Right lobe of liver (tissue), 6 donors: Measurements from ENCODE around the gene ANP32E. TPM values are rescaled to one million over a fixed set of nuclear protein-coding genes. Genes with fewer than 3 reads are reported as not detected.
"Not testable (repeated sequence)": the region's sequence is repeated elsewhere in the genome, so short reads cannot be mapped to it uniquely, and the experiment has no call there.

Experiments
- ATAC-seq, 4 donors: fragments of 200-7000 bp; cut with Tn5 transposase; one replicate each; pipeline ENCODE4 v1.9.1; 2020; ENCODE audit warnings: mild to moderate bottlenecking in 4 of 4, moderate library complexity in 4 of 4
- DNase-seq, 3 donors: peaks; one replicate each; pipeline ENCODE4 v3.0.0-alpha.2; 2020
- H3K27ac ChIP-seq, 3 donors: fragments of 200-600 bp; one replicate each; pipeline ENCODE4 v1.8.0; 2022
- H3K27me3 ChIP-seq, 2 donors: fragments of 200-600 bp; one replicate each; pipeline ENCODE4 v1.8.0; 2022
- H3K36me3 ChIP-seq, 4 donors: fragments of 200-600 bp; sonication (generic) in 1 of 4; one replicate each; pipeline versions ENCODE4 v1.5.1 to v1.8.0; 2017 to 2022; ENCODE audit warnings: control low read depth in 1 of 4
- H3K4me1 ChIP-seq, 4 donors: fragments of 200-600 bp; sonication (generic) in 1 of 4; one replicate each; pipeline versions ENCODE4 v1.5.1 to v1.8.0; 2017 to 2022; ENCODE audit warnings: control low read depth in 1 of 4
- H3K4me3 ChIP-seq, 3 donors: fragments of 200-600 bp; one replicate each; pipeline ENCODE4 v1.8.0; 2022
- H3K9me3 ChIP-seq, 4 donors: fragments of 200-600 bp; sonication (generic) in 1 of 4; one replicate each; pipeline versions ENCODE4 v1.5.1 to v1.8.0; 2017 to 2022; ENCODE audit warnings: control low read depth in 1 of 4
- POLR2A ChIP-seq: fragments of 450-650 bp; IDR thresholded peaks from one replicate; pipeline ENCODE4 v1.6.1; 2017; ENCODE audit warnings: antibody characterized with exemption, mild to moderate bottlenecking
- WGBS: methylation state at CpG from one replicate; pipeline ENCODE4 v1.1.6; 2018; ENCODE audit warnings: low coverage, low lambda C conversion rate; ENCODE audit not compliant: insufficient coverage; ENCODE audit errors: missing lambda C conversion rate; 5-methylcytosine and 5-hydroxymethylcytosine counted together
- intact Hi-C, 2 donors: fragments of 100-400 bp; cut with DNase I; formaldehyde crosslinking; loops; one replicate each; pipeline versions ENCODE4 v1.11.2 to v1.14.1; 2022
- total RNA-seq, 6 experiments: library from RNA; depleted of rRNA in 2 of 6; stranded (reverse); fragments of >200 nt in 2 of 6; fragmentation: NEBNext Ultra II Directional in 3 of 6; extraction: Animal tissue kit (Norgen Biotek cat#: 25700) in 3 of 6; gene quantifications; one replicate each; pipeline versions ENCODE4 v1.1.0 to v1.2.4, GENCODE V29; 2016 to 2023
- TF ChIP-seq, protein P1 (sequence below), 4 donors: fragments of 200-600 bp in 3 of 4; fragments of 450-650 bp in 1 of 4; IDR thresholded peaks; one replicate each; pipeline versions ENCODE4 v1.5.1 to v1.8.0; 2016 to 2022; ENCODE audit warnings: antibody characterized with exemption in 4 of 4, mild to moderate bottlenecking in 2 of 4
- donor health status: DM: no; HTN: yes; CAD: no.
- donor health status: DM: no; HTN: no; CAD: no.
- donor health status: DM: no; HTN: no; CAD: no.
- donor health status: DM: no; HTN: yes; CAD: no.
- donor health status: DM: no; HTN: yes; CAD: no.

ANP32E gene
- total RNA-seq, 6 experiments from 2014 or later: 9.3 to 16.3 (median 11.0) TPM

DNA sequence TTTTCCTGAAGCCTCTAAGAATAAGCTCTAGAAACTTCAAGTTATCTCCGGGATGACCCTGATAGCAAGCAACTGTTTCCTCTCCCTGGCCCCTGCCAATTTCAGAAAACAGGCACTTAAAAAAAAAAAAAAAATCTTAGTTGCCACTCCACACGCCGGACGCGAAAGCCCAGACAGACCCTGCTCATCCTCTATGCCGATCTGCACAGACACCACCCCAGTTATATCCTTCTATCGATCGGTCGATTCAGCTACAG is 1.7 kb downstream of the ANP32E start:
- ATAC-seq (no peak), DNase-seq (no peak)
- H3K9me3 ChIP-seq: no peaks in the 10 kb centered on the region
- 0% methylated on average over 9 of the region's 9 CpGs for WGBS
- peak overlapping the region; percentile 97 to 98 (median 97) for H3K27ac ChIP-seq
- intact Hi-C loops: no loop called here
- H3K36me3 ChIP-seq: peaks cover 0 to 6% (median 0%) of the 10 kb centered on the region in 4 donors
- TF ChIP-seq, protein P1, sequence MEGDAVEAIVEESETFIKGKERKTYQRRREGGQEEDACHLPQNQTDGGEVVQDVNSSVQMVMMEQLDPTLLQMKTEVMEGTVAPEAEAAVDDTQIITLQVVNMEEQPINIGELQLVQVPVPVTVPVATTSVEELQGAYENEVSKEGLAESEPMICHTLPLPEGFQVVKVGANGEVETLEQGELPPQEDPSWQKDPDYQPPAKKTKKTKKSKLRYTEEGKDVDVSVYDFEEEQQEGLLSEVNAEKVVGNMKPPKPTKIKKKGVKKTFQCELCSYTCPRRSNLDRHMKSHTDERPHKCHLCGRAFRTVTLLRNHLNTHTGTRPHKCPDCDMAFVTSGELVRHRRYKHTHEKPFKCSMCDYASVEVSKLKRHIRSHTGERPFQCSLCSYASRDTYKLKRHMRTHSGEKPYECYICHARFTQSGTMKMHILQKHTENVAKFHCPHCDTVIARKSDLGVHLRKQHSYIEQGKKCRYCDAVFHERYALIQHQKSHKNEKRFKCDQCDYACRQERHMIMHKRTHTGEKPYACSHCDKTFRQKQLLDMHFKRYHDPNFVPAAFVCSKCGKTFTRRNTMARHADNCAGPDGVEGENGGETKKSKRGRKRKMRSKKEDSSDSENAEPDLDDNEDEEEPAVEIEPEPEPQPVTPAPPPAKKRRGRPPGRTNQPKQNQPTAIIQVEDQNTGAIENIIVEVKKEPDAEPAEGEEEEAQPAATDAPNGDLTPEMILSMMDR (IDR thresholded peaks at IDR 0.05): no peak
- no peak for TF ChIP-seq POLR2A
- peak overlapping the region; percentile 76 to 86 (median 80) for H3K4me3 ChIP-seq
- H3K27me3 ChIP-seq: no peaks in the 10 kb centered on the region
- H3K4me1 ChIP-seq: peaks cover 0 to 11% (median 0%) of the 10 kb centered on the region in 4 donors

DNA sequence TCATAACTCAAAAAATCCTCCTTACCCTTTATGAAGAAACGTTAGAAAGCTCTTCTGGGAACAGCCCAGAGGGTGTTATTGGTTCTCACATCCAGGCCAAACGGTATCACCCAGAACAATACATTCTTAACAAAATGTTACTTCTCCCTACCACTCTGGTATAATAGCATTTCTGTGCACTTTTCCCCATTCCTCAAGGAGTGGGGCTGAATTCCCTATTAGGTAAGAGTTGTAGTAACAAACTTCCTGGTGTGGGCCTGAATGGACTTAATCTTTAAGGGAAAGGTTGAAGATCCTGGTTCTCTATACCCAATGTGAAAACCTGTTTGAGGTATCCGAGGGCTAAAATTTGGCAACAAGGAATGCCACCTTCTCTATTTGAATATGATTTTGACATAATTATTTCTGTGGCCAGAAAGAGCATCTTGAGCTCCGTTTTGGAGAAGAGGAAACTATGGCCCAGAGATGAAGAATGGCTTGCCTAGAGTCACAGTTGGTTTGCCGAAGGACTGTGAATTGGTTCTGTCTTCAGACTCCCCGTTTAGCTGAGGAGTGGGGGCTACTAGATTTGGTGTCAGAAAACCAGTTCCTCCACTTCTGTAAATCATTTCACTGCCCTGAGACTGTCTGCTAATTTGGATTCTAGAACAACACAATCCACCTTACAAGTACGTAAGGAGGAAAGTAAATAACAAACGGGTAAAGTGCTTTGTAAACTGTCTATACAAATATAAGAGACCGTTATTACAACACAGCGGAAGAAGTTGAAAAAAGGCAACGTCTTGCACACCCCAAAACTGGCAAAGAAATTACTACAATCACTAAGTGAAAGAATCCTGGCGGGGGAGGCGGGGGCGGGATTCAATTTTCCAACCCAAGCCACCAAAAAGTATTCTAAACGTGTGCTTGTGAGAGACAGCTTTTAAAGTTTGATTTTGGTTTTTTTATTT is 2.3 kb downstream of the ANP32E start:
- no peaks in the 10 kb centered on the region for H3K27me3 ChIP-seq
- intact Hi-C loops: no loop called here
- H3K36me3 ChIP-seq: peaks cover 0 to 12% (median 0%) of the 10 kb centered on the region in 4 donors
- peak overlapping the region; percentile 76 to 86 (median 80) for H3K4me3 ChIP-seq
- H3K9me3 ChIP-seq: no peaks in the 10 kb centered on the region
- peaks cover 0 to 11% (median 0%) of the 10 kb centered on the region in 4 donors for H3K4me1 ChIP-seq
- no peak for ATAC-seq
- WGBS: 9% methylated on average over 15 of the region's 15 CpGs
- no peak for DNase-seq
- TF ChIP-seq, protein P1 (IDR thresholded peaks at IDR 0.05): no peak
- no peak for TF ChIP-seq POLR2A
- H3K27ac ChIP-seq: peak overlapping the region; percentile 97 to 98 (median 97)

DNA sequence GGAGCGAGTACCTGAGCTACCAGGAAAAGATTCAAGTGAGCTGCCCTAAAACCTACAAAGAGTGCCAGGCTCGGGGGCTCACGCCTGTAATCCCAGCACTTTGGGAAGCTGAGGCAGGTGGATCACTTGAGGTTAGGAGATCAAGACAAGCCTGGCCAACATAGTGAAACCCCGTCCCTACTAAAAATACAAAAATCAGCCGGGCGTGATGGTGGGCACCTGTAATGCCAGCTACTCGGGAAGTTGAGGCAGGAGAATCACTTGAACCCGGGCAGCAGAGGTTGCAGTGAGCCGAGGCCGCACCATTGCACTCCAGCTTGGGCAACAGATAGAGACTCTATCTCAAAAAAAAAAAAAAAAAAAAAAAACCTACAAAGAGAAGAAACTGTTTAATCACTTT is 3.0 kb downstream of the ANP32E start:
- H3K27me3 ChIP-seq, DNase-seq, ATAC-seq, intact Hi-C loops, H3K27ac ChIP-seq, H3K4me3 ChIP-seq, H3K9me3 ChIP-seq: not testable (repeated sequence)
- WGBS: 71% methylated on average over 6 of the region's 10 CpGs
- H3K4me1 ChIP-seq: peaks cover 0 to 11% (median 0%) of the 10 kb centered on the region in 4 donors
- peaks cover 0 to 13% (median 0%) of the 10 kb centered on the region in 4 donors for H3K36me3 ChIP-seq

DNA sequence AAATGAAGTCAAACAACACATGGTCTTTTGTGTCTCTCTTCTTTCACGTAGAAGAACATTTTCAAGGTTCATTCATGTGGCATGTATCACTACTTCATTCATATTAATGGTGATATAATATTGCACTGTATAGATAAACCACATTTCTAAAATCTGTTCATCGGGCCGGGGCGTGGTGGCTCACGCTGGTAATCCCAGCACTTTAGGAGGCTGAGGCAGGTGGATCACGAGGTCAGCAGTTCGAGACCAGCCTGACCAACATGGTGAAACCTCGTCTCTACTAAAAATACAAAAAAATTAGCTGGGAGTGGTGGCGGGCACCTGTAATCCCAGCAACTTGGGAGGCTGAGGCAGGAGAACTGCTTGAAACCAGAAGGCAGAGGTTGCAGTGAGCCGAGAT is 7.7 kb downstream of the ANP32E start:
- ATAC-seq, DNase-seq, H3K27me3 ChIP-seq, H3K4me1 ChIP-seq, H3K9me3 ChIP-seq, intact Hi-C loops, H3K4me3 ChIP-seq, H3K27ac ChIP-seq: not testable (repeated sequence)
- peaks cover 0 to 43% (median 8%) of the 10 kb centered on the region in 4 donors for H3K36me3 ChIP-seq
- 94% methylated on average over 10 of the region's 10 CpGs for WGBS

DNA sequence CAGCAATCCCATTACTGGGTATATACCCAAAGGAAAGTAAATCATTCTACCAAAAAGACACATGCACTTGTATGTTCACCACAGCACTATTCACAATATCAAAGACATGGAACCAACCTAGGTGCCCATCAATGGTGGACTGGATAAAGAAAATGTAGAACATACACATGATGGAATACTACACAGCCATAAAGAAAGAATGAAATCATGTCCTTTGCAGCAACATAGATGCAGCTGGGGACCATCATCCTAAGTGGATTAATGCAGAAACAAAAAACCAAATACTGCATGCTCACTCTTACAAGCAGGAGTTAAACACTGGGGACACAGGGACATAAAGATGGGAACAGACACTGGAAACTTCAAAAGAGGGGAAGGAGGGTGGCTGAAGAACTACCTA is 8.7 kb downstream of the ANP32E start:
- H3K4me1 ChIP-seq: no peaks in the 10 kb centered on the region
- ATAC-seq (no peak), DNase-seq (no peak)
- H3K36me3 ChIP-seq: peaks cover 0 to 53% (median 11%) of the 10 kb centered on the region in 4 donors
- no peaks in the 10 kb centered on the region for H3K27me3 ChIP-seq
- H3K27ac ChIP-seq: no peak overlapping the region
- H3K4me3 ChIP-seq: no peak overlapping the region
- H3K9me3 ChIP-seq: no peaks in the 10 kb centered on the region
- no peak for TF ChIP-seq POLR2A
- TF ChIP-seq, protein P1 (IDR thresholded peaks at IDR 0.05): no peak
- intact Hi-C loops: no loop called here
